SK-N-SH (cell line): Measurements from ENCODE around the gene SHF. TPM values are rescaled to one million over a fixed set of nuclear protein-coding genes. Genes with fewer than 3 reads are reported as not detected.
"Not testable (repeated sequence)": the region's sequence is repeated elsewhere in the genome, so short reads cannot be mapped to it uniquely, and the experiment has no call there.

ENCODE experiments used
- CTCF ChIA-PET: fragments of 300-600, 350-600 bp; formaldehyde crosslinking; extraction: SDS; loops from one replicate; lab custom pipeline; 2021; lab: Yijun Ruan, JAX
- POLR2A ChIA-PET: fragments of 350-600 bp; sonication (Branson Sonifier 250); formaldehyde crosslinking; extraction: SDS; loops from one replicate; lab custom pipeline; 2020; ENCODE audit warnings: antibody characterized with exemption, inconsistent platforms; lab: Yijun Ruan, JAX
- DNase-seq: peaks from one replicate; pipeline ENCODE4 v3.0.0; 2012
- H2AFZ ChIP-seq: fragments of 200-600 bp; sonication (generic); 2 replicates; pipeline ENCODE4 v1.8.1; 2016; ENCODE audit warnings: antibody characterized with exemption, mild to moderate bottlenecking, low read depth
- H3F3A ChIP-seq: fragments of 200-600 bp; sonication (generic); replicated peaks from 2 replicates; pipeline ENCODE3; 2016; ENCODE audit warnings: antibody characterized with exemption, mild to moderate bottlenecking; ENCODE audit not compliant: insufficient read depth
- H3K27ac ChIP-seq, 2 experiments: fragments of 200-500 bp in 1 of 2; fragments of 200-600 bp in 1 of 2; sonication (Bioruptor generic) in 1 of 2; sonication (generic), shearing (Covaris generic) in 1 of 2; 2 replicates each; pipeline versions ENCODE4 v1.5.1 to v1.6.1; 2014 to 2016; ENCODE audit warnings: low read depth in 2 of 2, inconsistent platforms in 1 of 2, low read length in 1 of 2, mild to moderate bottlenecking in 1 of 2, mixed read lengths in 1 of 2
- H3K27me3 ChIP-seq: fragments of 200-600 bp; sonication (generic), shearing (Covaris generic); 2 replicates; pipeline ENCODE4 v1.6.1; 2016; ENCODE audit warnings: mixed run types; ENCODE audit not compliant: insufficient read depth
- H3K36me3 ChIP-seq, 2 experiments: fragments of 200-500 bp in 1 of 2; fragments of 200-600 bp in 1 of 2; sonication (Bioruptor generic) in 1 of 2; sonication (generic) in 1 of 2; replicated peaks in 1 of 2; 2 replicates each; pipeline versions ENCODE3 to v1.5.1; 2014 to 2016; ENCODE audit warnings: low read length in 1 of 2, mild to moderate bottlenecking in 1 of 2; ENCODE audit not compliant: insufficient read depth in 2 of 2, control insufficient read depth in 1 of 2
- H3K4me1 ChIP-seq, 2 experiments: fragments of 200-500 bp in 1 of 2; fragments of 200-600 bp in 1 of 2; sonication (Bioruptor generic) in 1 of 2; sonication (generic), shearing (Covaris generic) in 1 of 2; 2 replicates each; pipeline versions ENCODE4 v1.5.1 to v1.6.1; 2014 to 2016; ENCODE audit warnings: low read depth in 1 of 2, low read length in 1 of 2, mixed run types in 1 of 2; ENCODE audit not compliant: insufficient read depth in 2 of 2, control insufficient read depth in 1 of 2
- H3K4me2 ChIP-seq: fragments of 200-600 bp; sonication (generic), shearing (Covaris generic); 2 replicates; pipeline ENCODE4 v1.6.1; 2017; ENCODE audit warnings: mixed run types
- H3K4me3 ChIP-seq, 2 experiments: fragments of 200-500 bp in 1 of 2; fragments of 200-600 bp in 1 of 2; sonication (Bioruptor generic) in 1 of 2; sonication (generic), shearing (Covaris generic) in 1 of 2; 2 replicates each; pipeline versions ENCODE4 v1.5.1 to v1.8.1; 2014 to 2016; ENCODE audit warnings: low read depth in 2 of 2, inconsistent platforms in 1 of 2, low read length in 1 of 2, mild to moderate bottlenecking in 1 of 2, mixed read lengths in 1 of 2, moderate library complexity in 1 of 2
- H3K79me2 ChIP-seq: fragments of 200-600 bp; sonication (generic); 2 replicates; pipeline ENCODE4 v1.8.1; 2017; ENCODE audit warnings: mild to moderate bottlenecking; ENCODE audit not compliant: insufficient read depth
- H3K9ac ChIP-seq: fragments of 200-600 bp; sonication (generic); 2 replicates; pipeline ENCODE4 v1.6.1; 2017; ENCODE audit warnings: mixed run types
- H3K9me2 ChIP-seq: fragments of 200-600 bp; sonication (generic); 2 replicates; pipeline ENCODE4 v1.6.1; 2017; ENCODE audit warnings: mixed run types
- H3K9me3 ChIP-seq: fragments of 200-600 bp; sonication (generic); 2 replicates; pipeline ENCODE4 v1.6.1; 2017; ENCODE audit warnings: mixed run types, mild to moderate bottlenecking, moderate library complexity
- H4K20me1 ChIP-seq: fragments of 200-600 bp; sonication (generic); 2 replicates; pipeline ENCODE4 v1.6.1; 2017; ENCODE audit warnings: mild to moderate bottlenecking, mixed run types; ENCODE audit not compliant: insufficient read depth
- CHD2 ChIP-seq: fragments of 150-350 bp; IDR thresholded peaks from 2 replicates; pipeline ENCODE4 v1.6.1; 2018; ENCODE audit warnings: low read length; ENCODE audit not compliant: partially characterized antibody
- FOSL2 ChIP-seq: IDR thresholded peaks from 2 replicates; pipeline ENCODE4 v1.4.0; 2012; ENCODE audit warnings: low read depth, mild to moderate bottlenecking, moderate library complexity, borderline replicate concordance
- FOXM1 ChIP-seq: IDR thresholded peaks from 2 replicates; pipeline ENCODE4 v1.4.0; 2012; ENCODE audit warnings: low read depth, mild to moderate bottlenecking
- GABPA ChIP-seq: IDR thresholded peaks from 2 replicates; pipeline ENCODE4 v1.4.0; 2012; ENCODE audit warnings: low read depth, mild to moderate bottlenecking
- JUND ChIP-seq: IDR thresholded peaks from 2 replicates; pipeline ENCODE4 v1.4.0; 2012
- MEF2A ChIP-seq: IDR thresholded peaks from 2 replicates; pipeline ENCODE4 v1.4.0; 2012; ENCODE audit warnings: low read depth, borderline replicate concordance
- NRF1 ChIP-seq: IDR thresholded peaks from 2 replicates; pipeline ENCODE4 v1.6.1; 2012; ENCODE audit warnings: low read depth, mild to moderate bottlenecking, low read length
- RAD21 ChIP-seq: IDR thresholded peaks from 2 replicates; pipeline ENCODE4 v1.6.1; 2012; ENCODE audit warnings: mild to moderate bottlenecking, low read length
- RFX5 ChIP-seq: IDR thresholded peaks from 2 replicates; pipeline ENCODE4 v1.6.1; 2012; ENCODE audit warnings: mild to moderate bottlenecking, improper control_type of control experiment, low read length
- SIN3A ChIP-seq: IDR thresholded peaks from 2 replicates; pipeline ENCODE4 v1.6.1; 2012; ENCODE audit warnings: low read depth, mild to moderate bottlenecking, low read length, moderate library complexity, borderline replicate concordance
- SMC3 ChIP-seq: IDR thresholded peaks from 2 replicates; pipeline ENCODE4 v1.6.1; 2012; ENCODE audit warnings: low read depth, low read length, improper control_type of control experiment
- TCF12 ChIP-seq: IDR thresholded peaks from 2 replicates; pipeline ENCODE4 v1.4.0; 2012
- TEAD4 ChIP-seq: IDR thresholded peaks from 2 replicates; pipeline ENCODE4 v1.4.0; 2012; ENCODE audit warnings: mild to moderate bottlenecking, borderline replicate concordance; ENCODE audit not compliant: insufficient read depth
- WGBS: methylation state at CpG from one replicate; pipeline ENCODE4 v1.1.6; 2017; ENCODE audit warnings: low lambda C conversion rate; 5-methylcytosine and 5-hydroxymethylcytosine counted together
- polyA plus RNA-seq, 3 experiments: library from polyadenylated mRNA; depleted of rRNA; stranded (reverse); fragments of >200 nt; gene quantifications; 2 replicates each; pipeline ENCODE4 v1.2.3, GENCODE V29; 2012
- TF ChIP-seq, protein P1 (sequence below): fragments of 150-350 bp; IDR thresholded peaks from 2 replicates; pipeline ENCODE4 v1.6.1; 2016; ENCODE audit warnings: mild to moderate bottlenecking, low read depth, low read length
- TF ChIP-seq, protein P2 (sequence below): fragments of 200-600 bp; sonication (generic); IDR thresholded peaks from 2 replicates; pipeline ENCODE4 v1.6.1; 2017; ENCODE audit warnings: antibody characterized with exemption, mild to moderate bottlenecking, moderate library complexity
- TF ChIP-seq, protein P3 (sequence below): IDR thresholded peaks from 2 replicates; pipeline ENCODE4 v1.4.0; 2012; ENCODE audit warnings: low read depth, borderline replicate concordance
- TF ChIP-seq, protein P4 (sequence below): IDR thresholded peaks from 2 replicates; pipeline ENCODE4 v1.4.0; 2012; ENCODE audit warnings: low read depth, borderline replicate concordance
- TF ChIP-seq, protein P5 (sequence below): IDR thresholded peaks from 2 replicates; pipeline ENCODE4 v1.4.0; 2012; ENCODE audit warnings: low read depth

The SHF gene
- polyA plus RNA-seq, 1 of the 3 experiments (the other 2 are of a cell fraction): 5.5 TPM

- TF ChIP-seq, protein P1, sequence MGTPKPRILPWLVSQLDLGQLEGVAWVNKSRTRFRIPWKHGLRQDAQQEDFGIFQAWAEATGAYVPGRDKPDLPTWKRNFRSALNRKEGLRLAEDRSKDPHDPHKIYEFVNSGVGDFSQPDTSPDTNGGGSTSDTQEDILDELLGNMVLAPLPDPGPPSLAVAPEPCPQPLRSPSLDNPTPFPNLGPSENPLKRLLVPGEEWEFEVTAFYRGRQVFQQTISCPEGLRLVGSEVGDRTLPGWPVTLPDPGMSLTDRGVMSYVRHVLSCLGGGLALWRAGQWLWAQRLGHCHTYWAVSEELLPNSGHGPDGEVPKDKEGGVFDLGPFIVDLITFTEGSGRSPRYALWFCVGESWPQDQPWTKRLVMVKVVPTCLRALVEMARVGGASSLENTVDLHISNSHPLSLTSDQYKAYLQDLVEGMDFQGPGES: no peak
- TF ChIP-seq JUND (no peak), FOSL2 (no peak), SMC3 (no peak), FOXM1 (no peak), MEF2A (no peak), TEAD4 (no peak)
- TF ChIP-seq, protein P2, sequence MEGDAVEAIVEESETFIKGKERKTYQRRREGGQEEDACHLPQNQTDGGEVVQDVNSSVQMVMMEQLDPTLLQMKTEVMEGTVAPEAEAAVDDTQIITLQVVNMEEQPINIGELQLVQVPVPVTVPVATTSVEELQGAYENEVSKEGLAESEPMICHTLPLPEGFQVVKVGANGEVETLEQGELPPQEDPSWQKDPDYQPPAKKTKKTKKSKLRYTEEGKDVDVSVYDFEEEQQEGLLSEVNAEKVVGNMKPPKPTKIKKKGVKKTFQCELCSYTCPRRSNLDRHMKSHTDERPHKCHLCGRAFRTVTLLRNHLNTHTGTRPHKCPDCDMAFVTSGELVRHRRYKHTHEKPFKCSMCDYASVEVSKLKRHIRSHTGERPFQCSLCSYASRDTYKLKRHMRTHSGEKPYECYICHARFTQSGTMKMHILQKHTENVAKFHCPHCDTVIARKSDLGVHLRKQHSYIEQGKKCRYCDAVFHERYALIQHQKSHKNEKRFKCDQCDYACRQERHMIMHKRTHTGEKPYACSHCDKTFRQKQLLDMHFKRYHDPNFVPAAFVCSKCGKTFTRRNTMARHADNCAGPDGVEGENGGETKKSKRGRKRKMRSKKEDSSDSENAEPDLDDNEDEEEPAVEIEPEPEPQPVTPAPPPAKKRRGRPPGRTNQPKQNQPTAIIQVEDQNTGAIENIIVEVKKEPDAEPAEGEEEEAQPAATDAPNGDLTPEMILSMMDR: no peak
Observed at GRCh38 chr15:45137703-45138102, 50.1 kb downstream of the SHF start (continued).

GRCh38 chr15:45136378-45136764 is 51.4 kb downstream of the SHF start:
- Histone ChIP-seq H3K79me2 (no peaks in the 10 kb centered on the region), H3K36me3 (no peaks in the 10 kb centered on the region), H3K27ac (no peak overlapping the region), H3F3A (no peaks in the 10 kb centered on the region), H3K4me1 (peaks cover 0 to 23% of the 10 kb centered on the region in 2 experiments; a peak in 1 of 4 replicates), H3K9me2 (no peaks in the 10 kb centered on the region), H3K4me2 (no peak overlapping the region), H4K20me1 (no peaks in the 10 kb centered on the region), H3K27me3 (no peaks in the 10 kb centered on the region)
- WGBS: 88% methylated on average over 10 of the region's 10 CpGs
- ChIA-PET POLR2A (interaction anchor here (0.7 kb wide), 1 partner anchor 16 kb away, joined by 3 read pairs; no protein-coding TSS in a partner anchor), CTCF (no interaction called here)
- TF ChIP-seq RFX5 (no peak), JUND (no peak), RAD21 (no peak), TCF12 (no peak), FOSL2 (no peak), MEF2A (no peak), NRF1 (no peak), GABPA (no peak), CHD2 (no peak), SIN3A (no peak)
- TF ChIP-seq, protein P3, sequence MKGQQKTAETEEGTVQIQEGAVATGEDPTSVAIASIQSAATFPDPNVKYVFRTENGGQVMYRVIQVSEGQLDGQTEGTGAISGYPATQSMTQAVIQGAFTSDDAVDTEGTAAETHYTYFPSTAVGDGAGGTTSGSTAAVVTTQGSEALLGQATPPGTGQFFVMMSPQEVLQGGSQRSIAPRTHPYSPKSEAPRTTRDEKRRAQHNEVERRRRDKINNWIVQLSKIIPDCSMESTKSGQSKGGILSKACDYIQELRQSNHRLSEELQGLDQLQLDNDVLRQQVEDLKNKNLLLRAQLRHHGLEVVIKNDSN: no peak
- TF ChIP-seq, protein P4, sequence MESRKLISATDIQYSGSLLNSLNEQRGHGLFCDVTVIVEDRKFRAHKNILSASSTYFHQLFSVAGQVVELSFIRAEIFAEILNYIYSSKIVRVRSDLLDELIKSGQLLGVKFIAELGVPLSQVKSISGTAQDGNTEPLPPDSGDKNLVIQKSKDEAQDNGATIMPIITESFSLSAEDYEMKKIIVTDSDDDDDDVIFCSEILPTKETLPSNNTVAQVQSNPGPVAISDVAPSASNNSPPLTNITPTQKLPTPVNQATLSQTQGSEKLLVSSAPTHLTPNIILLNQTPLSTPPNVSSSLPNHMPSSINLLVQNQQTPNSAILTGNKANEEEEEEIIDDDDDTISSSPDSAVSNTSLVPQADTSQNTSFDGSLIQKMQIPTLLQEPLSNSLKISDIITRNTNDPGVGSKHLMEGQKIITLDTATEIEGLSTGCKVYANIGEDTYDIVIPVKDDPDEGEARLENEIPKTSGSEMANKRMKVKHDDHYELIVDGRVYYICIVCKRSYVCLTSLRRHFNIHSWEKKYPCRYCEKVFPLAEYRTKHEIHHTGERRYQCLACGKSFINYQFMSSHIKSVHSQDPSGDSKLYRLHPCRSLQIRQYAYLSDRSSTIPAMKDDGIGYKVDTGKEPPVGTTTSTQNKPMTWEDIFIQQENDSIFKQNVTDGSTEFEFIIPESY: no peak
- TF ChIP-seq, protein P5, sequence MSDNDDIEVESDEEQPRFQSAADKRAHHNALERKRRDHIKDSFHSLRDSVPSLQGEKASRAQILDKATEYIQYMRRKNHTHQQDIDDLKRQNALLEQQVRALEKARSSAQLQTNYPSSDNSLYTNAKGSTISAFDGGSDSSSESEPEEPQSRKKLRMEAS: no peak
- TF ChIP-seq, protein P1: no peak
- TF ChIP-seq, all 33 proteins: peak for 0
- H3K9me3 ChIP-seq: no peaks in the 10 kb centered on the region
- no peak overlapping the region for H2AFZ ChIP-seq
- no peak for DNase-seq
- no peak overlapping the region for H3K9ac ChIP-seq
- H3K4me3 ChIP-seq: no peak overlapping the region

DNA sequence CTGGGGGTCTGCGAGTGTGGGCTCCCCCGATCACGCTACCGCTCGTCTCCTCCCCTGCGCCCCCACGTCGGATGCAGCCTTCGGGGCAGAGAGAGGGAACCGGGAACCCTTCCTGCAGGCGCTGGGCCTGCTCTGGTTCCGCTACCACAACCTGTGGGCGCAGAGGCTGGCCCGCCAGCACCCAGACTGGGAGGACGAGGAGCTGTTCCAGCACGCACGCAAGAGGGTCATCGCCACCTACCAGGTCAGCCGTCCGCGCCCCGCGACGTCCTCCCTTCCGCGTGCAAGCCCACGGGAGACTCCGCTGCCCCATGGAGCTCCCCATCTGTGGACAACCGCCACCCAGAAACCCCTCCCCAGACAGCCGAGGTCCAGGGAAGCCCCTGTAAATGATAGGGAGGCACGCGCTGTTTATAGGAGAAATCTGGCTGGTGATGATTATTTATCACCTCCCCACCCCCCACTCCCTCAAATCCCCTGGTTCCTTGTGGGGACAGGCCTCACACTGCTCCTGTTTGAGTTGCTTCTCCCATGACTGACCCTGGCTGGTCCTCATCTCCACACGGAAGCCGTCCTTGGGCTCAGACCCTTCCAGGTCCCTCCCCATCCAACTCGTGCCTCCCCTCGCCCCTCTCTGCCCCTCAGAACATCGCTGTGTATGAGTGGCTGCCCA is 51.9 kb downstream of the SHF start:
- H3K4me2 ChIP-seq, H3K27ac ChIP-seq, H3K79me2 ChIP-seq, H3K9me3 ChIP-seq, H3K27me3 ChIP-seq, H3F3A ChIP-seq, H3K4me3 ChIP-seq, H2AFZ ChIP-seq, H3K9ac ChIP-seq, H3K9me2 ChIP-seq, H4K20me1 ChIP-seq, POLR2A ChIA-PET, CTCF ChIA-PET, H3K36me3 ChIP-seq, DNase-seq: not testable (repeated sequence)
- H3K4me1 ChIP-seq: peaks cover 0 to 23% of the 10 kb centered on the region in 2 experiments; a peak in 1 of 4 replicates
- 82% methylated on average over 5 of the region's 37 CpGs for whole genome bisulfite sequencing
